Astrocyte of the hippocampus (primary cell): Measurements from ENCODE around the gene EGFLAM.

ENCODE experiments used
- DNase-seq: peaks from one replicate; pipeline ENCODE4 v3.0.0; 2011; ENCODE audit warnings: low read depth, low spot score

The EGFLAM gene

GRCh38 chr5:38417658-38418017 lies 159.3 kb downstream of the EGFLAM start:
- DNase-seq = no peak

- no peak for DNase-seq
These were observed 161.9 kb downstream of the EGFLAM start for GRCh38 chr5:38420246-38420645.

GRCh38 chr5:38420691-38421390 lies 162.5 kb downstream of the EGFLAM start:
- peak; percentile 78 for DNase-seq

GRCh38 chr5:38422622-38423021 lies 164.3 kb downstream of the EGFLAM start:
- no peak for DNase-seq

- peak; percentile 37 for DNase-seq
These were observed 165.2 kb downstream of the EGFLAM start for GRCh38 chr5:38423276-38424147.

- DNase-seq = no peak
These were observed 166.0 kb downstream of the EGFLAM start for GRCh38 chr5:38424148-38425060.

- DNase-seq = no peak
These were observed 168.1 kb downstream of the EGFLAM start for GRCh38 chr5:38426490-38426889.

GRCh38 chr5:38426986-38427950 lies 168.9 kb downstream of the EGFLAM start:
- no peak for DNase-seq

GRCh38 chr5:38431242-38431853 lies 173.0 kb downstream of the EGFLAM start:
- no peak for DNase-seq

- peak; percentile 86 for DNase-seq
These were observed 175.0 kb downstream of the EGFLAM start for GRCh38 chr5:38433160-38433861.

- DNase-seq = peak; percentile 47
These were observed 176.8 kb downstream of the EGFLAM start for GRCh38 chr5:38434966-38435705.

- no peak for DNase-seq
These were observed 180.4 kb downstream of the EGFLAM start for GRCh38 chr5:38438757-38439156.

- peak; percentile 96 for DNase-seq
These were observed 183.3 kb downstream of the EGFLAM start for GRCh38 chr5:38441453-38442246.

GRCh38 chr5:38442247-38442573 lies 183.9 kb downstream of the EGFLAM start:
- DNase-seq = no peak

GRCh38 chr5:38443390-38443789 lies 185.0 kb downstream of the EGFLAM start:
- no peak for DNase-seq

GRCh38 chr5:38445374-38446028 lies 187.1 kb downstream of the EGFLAM start:
- peak; percentile 39 for DNase-seq

GRCh38 chr5:38446029-38446522 lies 187.7 kb downstream of the EGFLAM start:
- no peak for DNase-seq

- DNase-seq = no peak
These were observed 188.7 kb downstream of the EGFLAM start for GRCh38 chr5:38447056-38447455.
